Panc1 (cell line): ENCODE data around the gene ARFGAP1. TPM values are rescaled to one million over a fixed set of nuclear protein-coding genes. Genes with fewer than 3 reads are reported as not detected.

Experiments used
- ATAC-seq: fragments of 200-7000 bp; cut with Tn5 transposase; 2 replicates; pipeline ENCODE4 v1.9.1; 2020; ENCODE audit warnings: mild to moderate bottlenecking, moderate library complexity
- BruUV-seq: library from RNA; stranded (reverse); fragments of 400-500 nt; replicated peaks from 2 replicates; lab custom pipeline; 2021; lab: Mats Ljungman, UMichigan
- CTCF ChIA-PET: fragments of 300-600 bp; sonication (Branson Sonifier 250); formaldehyde crosslinking; loops from one replicate; lab custom pipeline; 2022; ENCODE audit warnings: antibody characterized with exemption; lab: Charles Lee
- POLR2A ChIA-PET: fragments of 300-600 bp; sonication (Branson Sonifier 250); formaldehyde crosslinking; loops from one replicate; lab custom pipeline; 2022; ENCODE audit warnings: antibody characterized with exemption; lab: Charles Lee
- DNase-seq: peaks from one replicate; pipeline ENCODE4 v3.0.0-alpha.2; 2010; ENCODE audit warnings: low read depth, low spot score
- H3K27ac ChIP-seq: 2 replicates; pipeline ENCODE4 v1.5.1; 2011; ENCODE audit warnings: mild to moderate bottlenecking, low read length, inconsistent platforms
- H3K27me3 ChIP-seq: fragments of 200-500 bp; sonication (Bioruptor generic); 2 replicates; pipeline ENCODE4 v1.6.0; 2014; ENCODE audit warnings: low read length, inconsistent platforms; ENCODE audit not compliant: control insufficient read depth, insufficient read depth
- H3K36me3 ChIP-seq: fragments of 200-500 bp; sonication (Bioruptor generic); 2 replicates; pipeline ENCODE4 v1.5.1; 2014; ENCODE audit warnings: inconsistent platforms, mild to moderate bottlenecking, low read length, moderate library complexity; ENCODE audit not compliant: control insufficient read depth, insufficient read depth
- H3K4me1 ChIP-seq: 2 replicates; pipeline ENCODE4 v1.5.1; 2011; ENCODE audit warnings: inconsistent platforms, mild to moderate bottlenecking, low read length, moderate library complexity; ENCODE audit not compliant: control insufficient read depth, insufficient read depth
- H3K4me3 ChIP-seq, 2 experiments: 2 replicates each; pipeline ENCODE4 v1.5.1; 2011 to 2012; ENCODE audit warnings: low read depth in 2 of 2, low read length in 2 of 2, mild to moderate bottlenecking in 2 of 2, inconsistent platforms in 1 of 2, moderate library complexity in 1 of 2
- H3K9me3 ChIP-seq: fragments of 200-500 bp; sonication (Bioruptor generic); 2 replicates; pipeline ENCODE4 v1.5.1; 2014; ENCODE audit warnings: low read depth, mild to moderate bottlenecking, inconsistent platforms, low read length, moderate library complexity; ENCODE audit not compliant: control insufficient read depth, insufficient read depth
- CTCF ChIP-seq: fragments of 450-650 bp; IDR thresholded peaks from 2 replicates; pipeline ENCODE4 v1.5.1; 2017; ENCODE audit warnings: mild to moderate bottlenecking
- POLR2AphosphoS5 ChIP-seq: IDR thresholded peaks from 2 replicates; pipeline ENCODE4 v1.6.1; 2012; ENCODE audit warnings: mild to moderate bottlenecking, low read depth, low read length, moderate library complexity
- REST ChIP-seq, 2 experiments: IDR thresholded peaks; 2 replicates each; pipeline ENCODE4 v1.6.1; 2011 to 2012; ENCODE audit warnings: low read depth in 2 of 2, control low read depth in 1 of 2, low read length in 1 of 2, mild to moderate bottlenecking in 1 of 2, moderate library complexity in 1 of 2; ENCODE audit not compliant: insufficient read depth in 1 of 2
- SIN3A ChIP-seq: IDR thresholded peaks from 2 replicates; pipeline ENCODE4 v1.6.1; 2012; ENCODE audit warnings: low read depth, mild to moderate bottlenecking, low read length, moderate library complexity, borderline replicate concordance; ENCODE audit not compliant: insufficient read depth
- TCF7L2 ChIP-seq: IDR thresholded peaks from 2 replicates; pipeline ENCODE4 v1.6.1; 2011; ENCODE audit warnings: mild to moderate bottlenecking, low read depth, low read length, inconsistent platforms
- in situ Hi-C: cut with HindIII; loops from 2 replicates; pipeline ENCODE4 v1.10.0; 2016; ENCODE audit warnings: low sequenced_read_pairs, low pct_unique_long_range_greater_than_20kb
- intact Hi-C: fragments of 100-400 bp; cut with micrococcal nuclease; formaldehyde crosslinking; loops from one replicate; pipeline ENCODE4 v1.10.0; 2022; ENCODE audit not compliant: unreplicated experiment
- total RNA-seq: library from RNA; stranded (reverse); gene quantifications from one replicate; pipeline ENCODE4 v1.2.1, GENCODE V29; 2021; ENCODE audit not compliant: unreplicated experiment

ARFGAP1 gene
- total RNA-seq, 1 experiment from 2014 or later, result 110 TPM

GRCh38 chr20:63297796-63298572 lies 25.4 kb downstream of the ARFGAP1 start:
- no peaks in the 10 kb centered on the region for H3K36me3 ChIP-seq
- ATAC-seq (no peak), DNase-seq (no peak)
- intact Hi-C loops (no loop called here), in situ Hi-C loops (loop anchor here (25.0 kb wide), 1 partner anchor 89 kb away; no protein-coding TSS in a partner anchor)
- ChIA-PET CTCF (no interaction called here), POLR2A (no interaction called here)
- BruUV-seq, result no TSS peak
- no peaks in the 10 kb centered on the region; the same call in 1 of the 2 replicates for H3K4me1 ChIP-seq
- TF ChIP-seq REST (IDR thresholded peaks at IDR 0.05; ENCODE audit: insufficient read depth in 1 of 2, low read depth in 2 of 2, low read length in 1 of 2), result no peak
- TF ChIP-seq SIN3A, result no peak
- no peak for TF ChIP-seq CTCF
- no peak for TF ChIP-seq TCF7L2
- TF ChIP-seq POLR2AphosphoS5, result no peak
- peaks cover 7% of the 10 kb centered on the region; the same call in 1 of the 2 replicates for H3K9me3 ChIP-seq
- H3K27ac ChIP-seq, result no peak overlapping the region
- H3K27me3 ChIP-seq, result 0 out of 2 replicates have a peak, but pooled peaks cover 2% of the 10 kb centered on the region
- H3K4me3 ChIP-seq, result no peak overlapping the region

DNA sequence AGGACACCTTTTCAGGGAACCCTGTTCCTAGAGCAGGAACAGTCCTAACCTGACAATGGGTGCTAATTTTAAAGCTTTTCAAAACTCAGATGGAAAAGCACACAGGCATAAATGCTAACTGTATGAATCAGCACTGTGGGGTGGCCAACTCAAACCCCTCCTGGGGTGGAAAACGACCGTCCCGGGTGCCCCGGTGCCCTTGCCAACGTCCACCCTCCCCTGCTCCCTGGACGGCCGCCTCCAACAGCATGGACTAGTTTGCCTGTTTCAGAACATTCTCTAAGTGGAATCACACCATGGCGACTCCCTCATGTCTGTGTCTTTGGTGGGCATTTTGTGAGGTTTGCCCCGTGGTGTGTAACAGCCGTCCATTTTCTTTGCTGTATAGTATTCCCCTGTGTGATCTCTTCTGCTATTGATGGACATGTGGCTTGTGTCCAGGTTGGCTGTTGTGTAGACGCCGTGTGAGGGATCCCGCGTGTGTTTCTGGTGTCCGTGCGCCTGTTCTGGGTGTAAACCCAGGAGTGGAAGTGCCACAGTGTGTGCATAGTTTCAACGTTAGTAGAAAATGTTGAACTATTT lies 26.2 kb downstream of the ARFGAP1 start:
- ChIA-PET POLR2A (no interaction called here), CTCF (no interaction called here)
- DNase-seq, result no peak
- Histone ChIP-seq H3K4me3 (no peak overlapping the region), H3K36me3 (no peaks in the 10 kb centered on the region), H3K27ac (no peak overlapping the region), H3K4me1 (no peaks in the 10 kb centered on the region; the same call in 1 of the 2 replicates), H3K27me3 (0 out of 2 replicates have a peak, but pooled peaks cover 2% of the 10 kb centered on the region), H3K9me3 (peaks cover 7% of the 10 kb centered on the region; the same call in 1 of the 2 replicates)
- no TSS peak for BruUV-seq
- no peak for TF ChIP-seq REST (IDR thresholded peaks at IDR 0.05; ENCODE audit: insufficient read depth in 1 of 2, low read depth in 2 of 2, low read length in 1 of 2)
- TF ChIP-seq SIN3A, result no peak
- no peak for TF ChIP-seq TCF7L2
- no peak for TF ChIP-seq POLR2AphosphoS5
- no peak for TF ChIP-seq CTCF
- no peak for ATAC-seq
- intact Hi-C loops (no loop called here), in situ Hi-C loops (loop anchor here (25.0 kb wide), 1 partner anchor 88 kb away; no protein-coding TSS in a partner anchor)
